Hindlimb muscle (tissue), 1 donor: ENCODE measurements around the gene ABCG1. TPM values are rescaled to one million over a fixed set of nuclear protein-coding genes. Genes with fewer than 3 reads are reported as not detected.

Experiments
- DNase-seq: peaks from one replicate; pipeline ENCODE4 v3.0.0-alpha.2; 2013
- polyA plus RNA-seq: library from polyadenylated mRNA; unstranded; fragments of 120-200 nt; gene quantifications from one replicate; pipeline ENCODE4 v1.2.1, GENCODE V29; 2013; ENCODE audit not compliant: insufficient read length

ABCG1 gene
- polyA plus RNA-seq, 1 donor: 9.8 TPM

- no peak for DNase-seq
Observed at GRCh38 chr21:42252325-42252654, 33.4 kb downstream of the ABCG1 start.

GRCh38 chr21:42252778-42253340 is 33.9 kb downstream of the ABCG1 start:
- no peak for DNase-seq

- DNase-seq: no peak
Observed at GRCh38 chr21:42253466-42253865, 34.5 kb downstream of the ABCG1 start.

GRCh38 chr21:42254083-42254482 is 35.1 kb downstream of the ABCG1 start:
- no peak for DNase-seq

DNA sequence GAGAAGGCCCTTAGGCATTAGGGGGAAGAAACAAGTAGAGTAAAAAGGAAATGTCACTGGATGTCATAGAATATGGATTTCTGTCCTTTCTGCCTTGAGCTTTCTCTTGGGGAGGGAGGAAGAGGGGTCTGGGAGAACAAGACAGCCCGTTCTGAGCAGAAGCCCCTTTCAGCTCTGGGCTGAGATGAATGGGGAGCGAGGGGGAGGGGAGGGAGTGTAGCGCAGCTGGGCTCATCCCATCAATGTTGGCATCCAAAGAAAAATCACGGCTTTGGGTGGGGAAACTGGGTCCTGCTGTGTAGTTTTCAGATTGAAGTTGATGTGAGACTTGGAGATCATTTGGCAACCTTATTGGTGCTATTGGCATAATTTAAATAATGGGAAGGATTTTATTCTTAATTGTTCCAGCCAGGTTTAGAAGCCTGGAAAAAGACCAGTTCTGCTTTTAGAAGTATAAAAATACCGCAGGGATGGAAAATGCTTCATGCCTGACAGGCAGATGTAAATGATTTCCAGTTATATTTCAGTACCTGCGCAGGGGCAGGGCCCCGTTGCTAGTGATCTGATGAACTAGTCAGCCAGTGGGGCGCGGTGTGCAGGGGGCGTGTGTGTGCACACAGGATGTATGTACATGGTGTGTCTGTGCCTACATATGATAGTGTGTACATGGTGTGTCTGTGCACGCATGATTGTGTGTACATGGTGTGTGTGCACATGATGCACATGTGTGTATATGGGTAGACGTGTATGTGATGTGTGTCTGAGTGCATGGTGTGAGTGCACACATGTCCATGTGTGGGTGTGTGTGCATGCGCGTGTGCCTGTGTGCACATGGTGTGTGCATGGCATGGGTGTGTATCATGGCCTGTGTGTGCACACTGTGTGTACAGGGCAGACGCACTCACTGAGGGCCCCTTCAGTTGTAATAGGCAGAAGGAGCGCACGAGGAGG is 36.0 kb downstream of the ABCG1 start:
- no peak for DNase-seq

DNA sequence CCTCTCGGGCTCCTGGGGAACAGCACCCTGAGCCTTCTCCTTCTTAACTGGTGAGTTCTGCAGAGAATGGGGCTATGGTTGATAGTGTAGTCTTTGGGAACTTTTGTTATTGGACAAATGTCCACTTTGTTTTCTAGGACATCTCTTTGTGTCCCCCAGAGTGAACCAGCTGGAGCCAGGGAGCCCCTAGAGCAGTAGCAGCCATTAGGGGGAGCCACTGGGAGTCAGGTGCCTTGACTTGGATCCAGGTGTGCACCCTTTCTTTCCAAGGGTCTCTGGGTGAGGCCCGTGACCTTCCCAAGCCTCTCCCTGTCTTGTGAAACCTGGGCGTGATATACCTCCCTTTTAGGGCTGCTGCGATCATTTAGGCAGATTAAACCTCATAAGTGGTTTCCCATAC is 36.9 kb downstream of the ABCG1 start:
- no peak for DNase-seq

GRCh38 chr21:42256316-42256715 is 37.4 kb downstream of the ABCG1 start:
- DNase-seq: no peak

GRCh38 chr21:42257091-42257765 is 38.3 kb downstream of the ABCG1 start:
- no peak for DNase-seq

- DNase-seq: no peak
Observed at GRCh38 chr21:42258150-42258884, 39.4 kb downstream of the ABCG1 start.

- DNase-seq: no peak
Observed at GRCh38 chr21:42258885-42259407, 40.0 kb downstream of the ABCG1 start.

DNA sequence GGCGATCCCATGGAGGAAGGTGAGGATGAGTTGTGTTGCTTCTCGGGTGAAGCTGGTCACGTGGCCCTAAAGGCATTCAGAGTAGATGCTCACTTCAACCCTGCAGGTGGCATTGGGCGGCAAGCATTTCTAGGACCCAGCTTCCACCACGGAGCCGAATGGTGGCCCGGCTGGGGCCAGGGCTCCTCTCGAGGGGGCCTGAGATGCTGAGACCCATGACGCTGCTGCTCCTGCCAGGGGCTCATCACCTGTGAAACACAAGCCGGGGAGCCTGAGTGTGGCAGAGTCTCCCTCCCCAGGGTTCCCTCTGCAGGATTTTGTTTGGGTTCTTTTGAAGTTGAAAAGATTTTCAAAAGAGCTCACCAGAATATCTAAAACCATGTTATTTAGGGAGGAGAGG is 41.2 kb downstream of the ABCG1 start:
- DNase-seq: no peak

DNA sequence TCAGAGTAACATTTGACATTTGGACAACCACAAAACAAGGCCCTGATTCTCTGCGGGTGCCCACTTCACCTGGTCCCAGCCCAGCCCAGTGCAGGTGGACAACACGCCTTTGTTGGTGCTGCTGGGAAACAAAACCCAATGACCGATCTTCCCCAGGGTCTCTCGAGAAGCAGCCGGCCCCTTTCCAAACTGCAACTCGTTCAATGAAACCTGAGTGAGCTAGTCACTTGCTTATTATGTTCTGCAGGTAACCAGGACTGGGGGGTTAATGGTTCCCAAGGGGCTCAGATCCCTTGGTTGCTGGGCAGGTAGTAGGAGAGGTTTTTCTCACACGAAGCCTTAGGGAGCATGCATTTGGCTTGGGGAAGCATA is 42.9 kb downstream of the ABCG1 start:
- no peak for DNase-seq

- DNase-seq: no peak
Observed at GRCh38 chr21:42262831-42263231, 43.9 kb downstream of the ABCG1 start.

GRCh38 chr21:42263591-42264131 is 44.7 kb downstream of the ABCG1 start:
- DNase-seq: no peak

DNA sequence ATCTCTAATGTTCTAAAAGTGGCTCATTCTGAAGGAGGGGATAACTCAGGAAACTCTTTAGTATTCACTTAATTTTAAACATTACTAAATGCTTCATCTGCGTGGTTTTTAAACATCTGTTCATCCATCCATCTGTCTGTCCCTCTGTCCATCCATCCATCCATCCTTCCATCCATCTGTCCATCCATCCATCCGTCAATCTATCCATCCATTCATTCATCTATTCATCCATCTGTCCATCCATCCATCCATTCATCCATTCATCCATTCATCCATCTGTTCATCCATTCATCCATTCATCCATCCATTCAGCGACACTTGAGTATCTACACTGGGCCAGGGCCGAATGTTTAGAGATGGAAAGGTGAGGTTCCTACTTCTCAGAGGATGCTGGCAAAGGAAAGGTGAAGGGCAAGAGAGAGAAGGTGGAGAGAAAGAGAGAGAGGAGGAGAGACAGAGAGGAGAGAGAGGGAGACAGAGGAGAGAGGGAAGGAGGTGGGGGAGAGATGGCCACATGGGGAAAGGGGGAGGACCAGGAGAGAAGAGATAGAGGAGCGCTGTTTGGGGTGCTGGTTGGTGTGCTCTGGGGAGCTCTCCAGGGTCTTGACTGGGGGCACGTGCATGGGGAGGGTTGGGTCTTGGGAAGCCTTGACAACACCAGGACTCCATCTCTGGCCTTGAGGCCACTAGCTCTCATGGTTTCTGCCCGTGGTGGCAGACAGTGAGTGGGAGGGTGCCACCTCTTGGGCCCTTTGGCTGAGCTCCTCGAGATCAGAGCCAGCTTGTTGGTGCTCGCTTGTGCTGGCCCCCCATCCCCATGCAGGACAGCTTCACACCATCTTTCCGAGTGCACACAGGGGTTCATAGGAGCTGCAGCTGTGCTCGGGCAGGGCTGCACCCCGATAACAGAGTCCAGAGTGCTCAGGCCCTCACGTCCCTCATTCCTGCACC is 45.6 kb downstream of the ABCG1 start:
- no peak for DNase-seq

GRCh38 chr21:42265231-42265812 is 46.4 kb downstream of the ABCG1 start:
- DNase-seq: no peak

- DNase-seq: no peak
Observed at GRCh38 chr21:42266971-42267556, 48.1 kb downstream of the ABCG1 start.

DNA sequence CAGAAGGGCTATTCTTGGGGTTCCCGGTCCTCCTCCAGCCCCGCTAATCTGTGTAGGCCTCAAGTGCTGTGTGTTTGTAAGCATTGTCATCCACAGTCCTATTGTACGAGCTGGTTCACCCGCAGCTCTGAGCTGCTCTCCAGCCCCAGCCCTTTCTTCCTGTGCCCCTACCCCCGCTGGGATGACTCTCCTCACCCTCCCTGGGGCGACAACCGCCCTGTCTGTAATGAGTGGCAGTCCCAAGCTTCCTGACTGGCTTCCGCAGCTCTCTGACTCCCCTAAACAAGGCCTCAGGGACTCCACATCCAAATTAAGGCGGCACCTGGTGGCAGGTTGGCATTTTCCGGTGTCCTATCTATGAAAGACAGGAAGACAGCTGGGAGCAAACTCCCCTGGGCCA is 50.4 kb downstream of the ABCG1 start:
- no peak for DNase-seq

GRCh38 chr21:42271065-42271464 is 52.1 kb downstream of the ABCG1 start:
- DNase-seq: no peak
